HepG2 (cell line): ENCODE measurements around the gene BCAS3. TPM values are rescaled to one million over a fixed set of nuclear protein-coding genes. Genes with fewer than 3 reads are reported as not detected.

Experiments
- ATF3 ChIP-seq: sonication (generic); formaldehyde crosslinking; IDR thresholded peaks from 2 replicates; pipeline ENCODE4 v1.4.0; 2020; ENCODE audit warnings: missing genetic modification reagents
- BCL3 ChIP-seq: sonication (generic); formaldehyde crosslinking; IDR thresholded peaks from 2 replicates; pipeline ENCODE4 v1.5.1; 2020; ENCODE audit warnings: mild to moderate bottlenecking, missing genetic modification reagents, moderate library complexity
- DR1 ChIP-seq: sonication (generic); formaldehyde crosslinking; IDR thresholded peaks from 2 replicates; pipeline ENCODE4 v1.8.0; 2021; ENCODE audit warnings: mild to moderate bottlenecking, missing genetic modification reagents, inconsistent platforms
- GABPA ChIP-seq, 2 experiments: IDR thresholded peaks; 2 replicates each; pipeline ENCODE4 v1.6.1; 2011 to 2016; ENCODE audit warnings: low read depth in 2 of 2, low read length in 1 of 2, missing biosample characterization in 1 of 2, missing genetic modification characterization in 1 of 2
- GTF2F1 ChIP-seq: fragments of 150-350 bp; IDR thresholded peaks from 2 replicates; pipeline ENCODE4 v1.6.1; 2014; ENCODE audit warnings: low read length
- HDAC6 ChIP-seq: fragments of 200-600 bp; sonication (generic); IDR thresholded peaks from 2 replicates; pipeline ENCODE4 v1.7.0; 2017; ENCODE audit warnings: mild to moderate bottlenecking, antibody characterized with exemption, low read length, low read depth
- HIVEP1 ChIP-seq: sonication (generic); formaldehyde crosslinking; IDR thresholded peaks from 2 replicates; pipeline ENCODE4 v1.4.0; 2020; ENCODE audit warnings: mild to moderate bottlenecking, missing genetic modification reagents
- JUND ChIP-seq: sonication (generic); formaldehyde crosslinking; IDR thresholded peaks from 2 replicates; pipeline ENCODE4 v1.8.0; 2022; ENCODE audit warnings: mild to moderate bottlenecking, missing genetic modification reagents
- MBD4 ChIP-seq: IDR thresholded peaks from 2 replicates; pipeline ENCODE4 v1.6.1; 2012; ENCODE audit warnings: low read length, inconsistent platforms, borderline replicate concordance
- RELA ChIP-seq: sonication (generic); formaldehyde crosslinking; IDR thresholded peaks from 2 replicates; pipeline ENCODE4 v1.4.0; 2020; ENCODE audit warnings: missing genetic modification reagents
- SIX4 ChIP-seq: sonication (generic); formaldehyde crosslinking; IDR thresholded peaks from 2 replicates; pipeline ENCODE4 v1.4.0; 2020; ENCODE audit warnings: missing genetic modification reagents
- SMC3 ChIP-seq: IDR thresholded peaks from 2 replicates; pipeline ENCODE4 v1.6.1; 2011; ENCODE audit warnings: low read length, improper control_type of control experiment
- TBX3 ChIP-seq: fragments of 450-650 bp; IDR thresholded peaks from 2 replicates; pipeline ENCODE4 v1.6.1; 2017; ENCODE audit warnings: antibody characterized with exemption, mild to moderate bottlenecking, inconsistent platforms, borderline replicate concordance
- ZNF263 ChIP-seq: sonication (generic); formaldehyde crosslinking; IDR thresholded peaks from 2 replicates; pipeline ENCODE4 v1.4.0; 2020; ENCODE audit warnings: missing genetic modification reagents
- ZNF276 ChIP-seq: sonication (generic); formaldehyde crosslinking; IDR thresholded peaks from 2 replicates; pipeline ENCODE4 v1.4.0; 2020; ENCODE audit warnings: mild to moderate bottlenecking, low read depth, missing genetic modification reagents
- ZNF382 ChIP-seq: sonication (generic); formaldehyde crosslinking; IDR thresholded peaks from 2 replicates; pipeline ENCODE4 v1.5.0; 2020; ENCODE audit warnings: missing genetic modification reagents, mild to moderate bottlenecking, borderline replicate concordance
- ZNF598 ChIP-seq: sonication (generic); formaldehyde crosslinking; IDR thresholded peaks from 2 replicates; pipeline ENCODE4 v1.5.1; 2020; ENCODE audit warnings: mild to moderate bottlenecking, missing genetic modification reagents, borderline replicate concordance
- ZNF761 ChIP-seq: sonication (generic); formaldehyde crosslinking; conservative IDR thresholded peaks from 2 replicates; pipeline ENCODE4 v1.4.0; 2020; ENCODE audit warnings: mild to moderate bottlenecking, missing genetic modification reagents
- polyA plus RNA-seq, 8 experiments: library from polyadenylated mRNA; depleted of rRNA in 3 of 8; stranded (reverse) in 7 of 8; unstranded in 1 of 8; fragments of >200 nt; fragmentation: Illumina TruSeq in 4 of 8; extraction: Trizol in 4 of 8; gene quantifications; 2 replicates each; pipeline versions ENCODE4 v1.2.1 to v1.2.3, GENCODE V29; 2011 to 2016; ENCODE audit warnings: low read depth in 4 of 8, missing spikeins in 1 of 8, mixed read lengths in 1 of 8; ENCODE audit not compliant: insufficient read depth in 1 of 8
- total RNA-seq, 5 experiments: library from RNA; depleted of rRNA; stranded (reverse); fragments of >200 nt; fragmentation: Illumina TruSeq; extraction: Trizol; gene quantifications; 2 replicates each; pipeline ENCODE4 v1.2.3, GENCODE V29; 2016; ENCODE audit warnings: low read depth in 1 of 5
- TF ChIP-seq, protein P1 (sequence below): sonication (generic); formaldehyde crosslinking; IDR thresholded peaks from 2 replicates; pipeline ENCODE4 v1.5.0; 2020; ENCODE audit warnings: mild to moderate bottlenecking, missing genetic modification reagents
- TF ChIP-seq, protein P2 (sequence below): sonication (generic); formaldehyde crosslinking; IDR thresholded peaks from 2 replicates; pipeline ENCODE4 v1.5.0; 2020; ENCODE audit warnings: missing genetic modification reagents

The BCAS3 gene
- total and polyA plus RNA-seq, 2 of the 13 experiments (the other 11 are each of a cell fraction or from before 2014, with no cell fraction given): 10.7 to 11.2 TPM

DNA sequence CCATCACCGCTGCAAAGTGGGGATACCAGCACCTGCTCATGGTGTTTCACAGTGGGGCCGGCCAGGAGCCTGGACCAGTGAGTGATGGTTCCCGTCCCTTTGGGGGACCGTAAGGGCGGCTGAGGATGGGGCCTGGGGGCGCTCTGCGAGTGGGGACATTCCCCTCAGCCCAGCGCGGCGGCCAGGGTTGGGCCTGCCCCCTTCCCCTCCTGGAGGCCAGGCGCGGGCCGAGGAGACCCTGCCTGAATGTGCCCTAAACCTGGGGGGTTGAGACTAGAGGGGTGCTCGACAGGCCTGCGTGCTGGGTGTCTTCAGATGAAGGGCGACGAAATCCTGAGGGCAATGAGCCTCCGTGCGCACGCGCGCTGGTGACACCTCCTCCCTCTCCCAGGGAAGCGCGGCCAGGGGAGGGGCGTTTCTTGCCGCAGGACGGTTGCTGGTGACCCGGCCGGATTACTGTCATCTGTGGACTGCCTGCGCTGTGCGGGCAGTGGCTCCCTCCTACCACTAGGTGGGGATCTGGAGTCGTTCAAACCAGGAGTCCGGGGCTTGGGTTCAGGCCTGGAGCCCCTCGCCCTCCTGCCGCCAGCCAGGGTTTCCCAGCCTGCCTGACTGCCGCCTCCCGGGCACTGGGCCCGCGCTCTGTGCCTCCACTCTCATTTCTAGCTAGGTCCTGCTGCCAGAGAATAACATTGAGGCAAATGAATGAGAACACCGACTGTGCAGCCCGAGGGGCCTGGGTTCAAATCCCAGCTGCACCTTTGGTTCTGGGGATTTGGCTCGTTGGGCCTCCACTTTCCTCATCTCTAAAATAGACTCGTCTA, 739.1 kb downstream of the BCAS3 start (continued):
- TF ChIP-seq, protein P1, sequence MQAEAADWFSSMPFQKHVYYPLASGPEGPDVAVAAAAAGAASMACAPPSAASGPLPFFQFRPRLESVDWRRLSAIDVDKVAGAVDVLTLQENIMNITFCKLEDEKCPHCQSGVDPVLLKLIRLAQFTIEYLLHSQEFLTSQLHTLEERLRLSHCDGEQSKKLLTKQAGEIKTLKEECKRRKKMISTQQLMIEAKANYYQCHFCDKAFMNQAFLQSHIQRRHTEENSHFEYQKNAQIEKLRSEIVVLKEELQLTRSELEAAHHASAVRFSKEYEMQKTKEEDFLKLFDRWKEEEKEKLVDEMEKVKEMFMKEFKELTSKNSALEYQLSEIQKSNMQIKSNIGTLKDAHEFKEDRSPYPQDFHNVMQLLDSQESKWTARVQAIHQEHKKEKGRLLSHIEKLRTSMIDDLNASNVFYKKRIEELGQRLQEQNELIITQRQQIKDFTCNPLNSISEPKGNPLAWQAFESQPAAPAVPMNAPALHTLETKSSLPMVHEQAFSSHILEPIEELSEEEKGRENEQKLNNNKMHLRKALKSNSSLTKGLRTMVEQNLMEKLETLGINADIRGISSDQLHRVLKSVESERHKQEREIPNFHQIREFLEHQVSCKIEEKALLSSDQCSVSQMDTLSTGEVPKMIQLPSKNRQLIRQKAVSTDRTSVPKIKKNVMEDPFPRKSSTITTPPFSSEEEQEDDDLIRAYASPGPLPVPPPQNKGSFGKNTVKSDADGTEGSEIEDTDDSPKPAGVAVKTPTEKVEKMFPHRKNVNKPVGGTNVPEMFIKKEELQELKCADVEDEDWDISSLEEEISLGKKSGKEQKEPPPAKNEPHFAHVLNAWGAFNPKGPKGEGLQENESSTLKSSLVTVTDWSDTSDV (CRISPR knock-in tag): no peak
- TF ChIP-seq ZNF382 (CRISPR knock-in tag) (no peak), GTF2F1 (no peak; the same call in 1 of the 2 replicates), JUND (CRISPR knock-in tag) (no peak), SMC3 (peak; percentile 90), ZNF598 (CRISPR knock-in tag) (peak; percentile 25; the same call in 1 of the 2 replicates), RELA (no peak), GABPA (IDR thresholded peaks at IDR 0.05; ENCODE audit: low read depth, low read length) (no peak), GABPA (CRISPR knock-in tag; IDR thresholded peaks at IDR 0.05; ENCODE audit: low read depth) (no peak), DR1 (CRISPR knock-in tag) (no peak; the same call in 1 of the 2 replicates), SIX4 (CRISPR knock-in tag) (no peak), ZNF263 (CRISPR knock-in tag) (peak; percentile 64; the same call in 1 of the 2 replicates), MBD4 (no peak), ZNF761 (peak; percentile 93), TBX3 (no peak), BCL3 (CRISPR knock-in tag) (no peak), HDAC6 (no peak), HIVEP1 (CRISPR knock-in tag) (no peak; the same call in 1 of the 2 replicates), ZNF276 (no peak), ATF3 (CRISPR knock-in tag) (no peak)
- TF ChIP-seq, protein P2, sequence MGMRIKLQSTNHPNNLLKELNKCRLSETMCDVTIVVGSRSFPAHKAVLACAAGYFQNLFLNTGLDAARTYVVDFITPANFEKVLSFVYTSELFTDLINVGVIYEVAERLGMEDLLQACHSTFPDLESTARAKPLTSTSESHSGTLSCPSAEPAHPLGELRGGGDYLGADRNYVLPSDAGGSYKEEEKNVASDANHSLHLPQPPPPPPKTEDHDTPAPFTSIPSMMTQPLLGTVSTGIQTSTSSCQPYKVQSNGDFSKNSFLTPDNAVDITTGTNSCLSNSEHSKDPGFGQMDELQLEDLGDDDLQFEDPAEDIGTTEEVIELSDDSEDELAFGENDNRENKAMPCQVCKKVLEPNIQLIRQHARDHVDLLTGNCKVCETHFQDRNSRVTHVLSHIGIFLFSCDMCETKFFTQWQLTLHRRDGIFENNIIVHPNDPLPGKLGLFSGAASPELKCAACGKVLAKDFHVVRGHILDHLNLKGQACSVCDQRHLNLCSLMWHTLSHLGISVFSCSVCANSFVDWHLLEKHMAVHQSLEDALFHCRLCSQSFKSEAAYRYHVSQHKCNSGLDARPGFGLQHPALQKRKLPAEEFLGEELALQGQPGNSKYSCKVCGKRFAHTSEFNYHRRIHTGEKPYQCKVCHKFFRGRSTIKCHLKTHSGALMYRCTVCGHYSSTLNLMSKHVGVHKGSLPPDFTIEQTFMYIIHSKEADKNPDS (CRISPR knock-in tag): no peak
